Epithelial cell of proximal tubule (primary cell): ENCODE results near the gene ZBTB6. TPM values are rescaled to one million over a fixed set of nuclear protein-coding genes. Genes with fewer than 3 reads are reported as not detected.
"Not testable (repeated sequence)": the region's sequence is repeated elsewhere in the genome, so short reads cannot be mapped to it uniquely, and the experiment has no call there.

Source experiments
- DNase-seq: peaks from one replicate; pipeline ENCODE4 v3.0.0-alpha.2; 2011; ENCODE audit warnings: low read depth
- H3K4me3 ChIP-seq: 2 replicates; pipeline ENCODE4 v1.5.1; 2011; ENCODE audit warnings: low read depth, mild to moderate bottlenecking, low read length
- CTCF ChIP-seq: conservative IDR thresholded peaks from 2 replicates; pipeline ENCODE4 v1.5.1; 2012; ENCODE audit warnings: low read depth, mild to moderate bottlenecking, low read length
- total RNA-seq: library from RNA; depleted of rRNA; stranded (reverse); fragments of >200 nt; gene quantifications from 2 replicates; pipeline ENCODE4 v1.2.3, GENCODE V29; 2015

Gene ZBTB6
- total RNA-seq, 1 donor from 2014 or later: 9.3 TPM

GRCh38 chr9:122900791-122901190 is 12.3 kb downstream of the ZBTB6 start:
- DNase-seq: no peak
- no peak overlapping the region for H3K4me3 ChIP-seq
- no peak for TF ChIP-seq CTCF

DNA sequence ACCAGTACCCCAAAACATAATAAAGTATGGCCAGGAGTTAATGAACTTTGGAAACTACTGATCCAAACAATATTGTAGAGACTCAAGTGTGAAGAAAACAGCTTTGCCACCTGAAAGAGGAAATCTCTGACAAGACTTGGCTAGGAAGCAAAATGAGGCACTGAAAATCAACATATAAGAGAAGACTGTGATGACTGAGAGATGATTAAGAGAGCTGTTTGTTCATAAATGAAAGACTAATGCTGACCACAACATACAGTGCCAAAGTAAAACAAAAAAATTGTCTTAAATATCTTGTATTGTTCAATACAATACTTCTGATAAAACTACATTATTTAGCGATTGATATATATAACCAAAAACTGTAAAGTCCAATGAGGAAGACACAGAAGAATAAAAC is 15.2 kb downstream of the ZBTB6 start:
- H3K4me3 ChIP-seq: no peak overlapping the region
- TF ChIP-seq CTCF: no peak
- DNase-seq: no peak

DNA sequence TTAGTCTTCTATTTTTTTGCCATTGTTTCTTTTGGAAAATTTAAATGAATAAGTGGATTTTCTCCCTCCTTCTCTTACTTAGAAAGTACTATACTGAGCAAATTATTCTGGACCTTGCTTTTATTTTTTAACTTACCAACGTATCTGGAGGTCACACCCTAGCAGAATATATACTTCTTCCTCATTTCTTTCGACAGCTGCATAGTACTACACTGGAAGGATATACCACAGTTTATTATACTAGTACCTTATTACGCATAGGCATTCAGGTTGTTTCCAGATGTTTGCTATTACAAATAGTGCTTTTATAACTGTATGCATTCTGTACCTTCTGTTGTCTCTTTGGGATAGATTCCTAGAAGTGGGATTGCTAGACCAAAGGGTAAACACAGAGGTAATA is 24.6 kb downstream of the ZBTB6 start:
- DNase-seq: no peak
- no peak overlapping the region for H3K4me3 ChIP-seq
- TF ChIP-seq CTCF: no peak

GRCh38 chr9:122883125-122883524 is 30.0 kb downstream of the ZBTB6 start:
- no peak for DNase-seq
- no peak overlapping the region for H3K4me3 ChIP-seq
- TF ChIP-seq CTCF: no peak

DNA sequence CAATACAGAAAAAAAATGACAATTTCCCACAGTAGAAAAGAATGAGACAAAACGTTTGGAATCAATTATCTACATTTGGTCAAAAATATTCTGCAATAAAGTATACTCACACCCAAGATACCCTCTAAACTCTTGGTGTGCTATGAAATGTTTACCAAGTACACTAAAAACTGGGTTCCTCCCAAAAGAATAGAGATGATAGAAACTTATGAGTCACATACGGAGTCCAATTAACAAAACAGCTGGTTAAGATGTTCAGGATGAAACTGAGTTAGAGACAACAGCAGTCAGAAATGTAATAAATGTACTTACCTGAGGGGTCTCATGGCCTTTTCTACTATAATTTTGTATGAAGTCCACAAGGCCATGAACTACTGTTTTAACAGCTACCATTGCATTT is 33.7 kb downstream of the ZBTB6 start:
- no peak for DNase-seq
- no peak for TF ChIP-seq CTCF
- no peak overlapping the region for H3K4me3 ChIP-seq

- no peak for DNase-seq
- TF ChIP-seq CTCF: no peak
- H3K4me3 ChIP-seq: no peak overlapping the region
Measured at GRCh38 chr9:122875523-122875922, 37.6 kb downstream of the ZBTB6 start.

GRCh38 chr9:122867276-122867675 is 45.8 kb downstream of the ZBTB6 start:
- not testable (repeated sequence) for H3K4me3 ChIP-seq, DNase-seq

DNA sequence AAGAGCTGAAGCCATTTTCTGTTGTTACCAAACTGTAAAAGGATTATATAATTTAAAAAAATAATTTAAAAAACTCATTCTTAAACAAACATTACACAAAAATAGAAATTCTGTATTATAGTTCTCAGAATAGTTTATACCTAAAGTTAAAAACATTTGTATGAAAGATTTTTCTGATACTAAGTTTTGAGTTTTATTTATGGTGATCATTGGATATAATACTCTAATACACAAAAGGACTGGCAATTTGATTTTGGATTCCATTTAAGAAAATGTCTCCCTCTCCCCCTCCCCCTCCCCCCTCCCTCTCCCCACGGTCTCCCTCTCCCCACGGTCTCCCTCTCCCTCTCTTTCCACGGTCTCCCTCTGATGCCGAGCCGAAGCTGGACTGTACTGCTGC is 47.0 kb downstream of the ZBTB6 start:
- H3K4me3 ChIP-seq: no peak overlapping the region
- no peak for TF ChIP-seq CTCF
- no peak for DNase-seq
